IPS DF 19.7 (cell line): ENCODE measurements around the gene CNPY1.

Experiments
- DNase-seq: peaks from one replicate; pipeline ENCODE4 v3.0.0-alpha.2; 2013; ENCODE audit warnings: low read depth, low spot score

Gene CNPY1

GRCh38 chr7:155512246-155512887, 34.0 kb downstream of the CNPY1 start:
- DNase-seq: no peak

GRCh38 chr7:155511702-155511996, 34.7 kb downstream of the CNPY1 start:
- DNase-seq: no peak

- DNase-seq: no peak
These were observed 35.2 kb downstream of the CNPY1 start for GRCh38 chr7:155510975-155511701.

GRCh38 chr7:155509725-155510551, 36.4 kb downstream of the CNPY1 start:
- DNase-seq: no peak

GRCh38 chr7:155509359-155509724, 37.0 kb downstream of the CNPY1 start:
- no peak for DNase-seq

- no peak for DNase-seq
These were observed 37.7 kb downstream of the CNPY1 start for GRCh38 chr7:155508376-155509358.

- no peak for DNase-seq
These were observed 38.8 kb downstream of the CNPY1 start for GRCh38 chr7:155507576-155507975.

- no peak for DNase-seq
These were observed 39.5 kb downstream of the CNPY1 start for GRCh38 chr7:155506854-155507337.

GRCh38 chr7:155505422-155505793, 41.0 kb downstream of the CNPY1 start:
- no peak for DNase-seq

- no peak for DNase-seq
These were observed 49.0 kb downstream of the CNPY1 start for GRCh38 chr7:155497149-155497901.

- DNase-seq: no peak
These were observed 49.9 kb downstream of the CNPY1 start for GRCh38 chr7:155496267-155497005.

GRCh38 chr7:155495440-155496248, 50.7 kb downstream of the CNPY1 start:
- DNase-seq: no peak

GRCh38 chr7:155494551-155494950, 51.8 kb downstream of the CNPY1 start:
- no peak for DNase-seq

- no peak for DNase-seq
These were observed 52.4 kb downstream of the CNPY1 start for GRCh38 chr7:155493744-155494538.

GRCh38 chr7:155491812-155492211, 54.5 kb downstream of the CNPY1 start:
- DNase-seq: no peak

GRCh38 chr7:155490697-155491628, 55.4 kb downstream of the CNPY1 start:
- DNase-seq: no peak
